SJCRH30 (cell line): ENCODE measurements around the gene TMEM167A. TPM values are rescaled to one million over a fixed set of nuclear protein-coding genes. Genes with fewer than 3 reads are reported as not detected.

Experiments used
- DNase-seq, 2 experiments: peaks; one replicate each; pipeline ENCODE4 v3.0.0-alpha.2; 2015 to 2020
- H3K27ac ChIP-seq: fragments of 250-450 bp; sonication (Bioruptor Pico); 2 replicates; pipeline ENCODE4 v1.5.1; 2020; ENCODE audit warnings: mild to moderate bottlenecking, moderate library complexity
- H3K27me3 ChIP-seq: fragments of 250-450 bp; sonication (Bioruptor Pico); 2 replicates; pipeline ENCODE4 v1.5.1; 2020; ENCODE audit warnings: mild to moderate bottlenecking, moderate library complexity
- H3K36me3 ChIP-seq: fragments of 250-450 bp; sonication (Bioruptor Pico); 2 replicates; pipeline ENCODE4 v1.5.1; 2020; ENCODE audit warnings: mild to moderate bottlenecking, moderate library complexity
- H3K4me1 ChIP-seq: fragments of 250-450 bp; sonication (Bioruptor Pico); 2 replicates; pipeline ENCODE4 v1.5.1; 2020; ENCODE audit warnings: mild to moderate bottlenecking, moderate library complexity
- H3K4me3 ChIP-seq: fragments of 250-450 bp; sonication (Bioruptor Pico); 2 replicates; pipeline ENCODE4 v1.5.1; 2020; ENCODE audit warnings: mild to moderate bottlenecking, moderate library complexity
- H3K9me3 ChIP-seq: fragments of 250-450 bp; sonication (Bioruptor Pico); replicated peaks from 2 replicates; pipeline ENCODE4 v1.5.1; 2020; ENCODE audit warnings: mild to moderate bottlenecking, moderate library complexity
- total RNA-seq: library from RNA; depleted of rRNA; stranded (reverse); fragments of >200 nt; shearing (Covaris generic); gene quantifications from 2 replicates; pipeline ENCODE4 v1.2.3, GENCODE V29; 2014; rRNA removed

The TMEM167A gene
- total RNA-seq, 1 experiment from 2014 or later, result 118 TPM

GRCh38 chr5:83003791-83004190 lies 73.4 kb downstream of the TMEM167A start:
- Histone ChIP-seq H3K9me3 (no peaks in the 10 kb centered on the region), H3K4me1 (peaks cover 6% of the 10 kb centered on the region; the same call in 1 of the 2 replicates), H3K27ac (no peak overlapping the region), H3K4me3 (no peak overlapping the region), H3K27me3 (no peaks in the 10 kb centered on the region), H3K36me3 (no peaks in the 10 kb centered on the region)
- DNase-seq, result no peak

Other genes starting within 250 kb of the TMEM167A start
- 20.5 and 22.9 TPM in 2 replicates for gene XRCC4, start 153 bp upstream of the TMEM167A start, total RNA-seq